ENCODE results near the gene OMG.

Gene OMG

DNA sequence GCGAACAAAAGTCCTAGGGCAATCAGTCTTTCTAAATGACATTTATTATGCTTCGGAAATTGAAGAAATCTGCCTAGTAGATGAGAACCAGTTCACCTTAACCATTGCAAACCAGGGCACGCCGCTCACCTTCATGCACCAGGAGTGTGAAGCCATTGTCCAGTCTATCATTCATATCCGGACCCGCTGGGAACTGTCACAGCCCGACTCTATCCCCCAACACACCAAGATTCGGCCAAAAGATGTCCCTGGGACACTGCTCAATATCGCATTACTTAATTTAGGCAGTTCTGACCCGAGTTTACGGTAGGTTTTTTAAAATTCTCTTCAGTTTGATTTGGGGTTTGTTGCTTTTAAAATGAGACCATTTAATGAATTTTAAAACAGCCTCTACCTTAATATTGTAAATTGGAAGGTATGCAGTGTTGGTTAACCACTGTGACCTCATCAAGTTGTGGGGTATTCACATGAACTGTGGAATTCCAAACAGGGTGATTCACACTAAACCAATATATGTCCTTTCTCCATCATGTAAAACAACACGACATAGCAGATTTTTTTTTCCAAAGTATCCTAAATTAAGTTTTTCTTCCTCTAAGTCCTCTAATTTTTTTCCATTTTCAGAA lies 30.6 kb upstream of the OMG start:
- Histone ChIP-seq H3K36me3 (ENCODE audit: control insufficient read depth, insufficient read depth, low read length) (no peaks in the 10 kb centered on the region), H3K56ac (ENCODE audit: low read length) (no peak overlapping the region), H4K8ac (ENCODE audit: low read depth, low read length) (no peak overlapping the region), H3K18ac (ENCODE audit: low read length) (no peak overlapping the region), H3K23ac (ENCODE audit: low read length) (no peak overlapping the region), H3K27ac (ENCODE audit: low read depth, low read length) (no peak overlapping the region), H2BK120ac (ENCODE audit: low read depth, low read length) (no peak overlapping the region), H3K4me1 (ENCODE audit: control insufficient read depth, low read depth, low read length) (no peaks in the 10 kb centered on the region), H2BK5ac (ENCODE audit: low read length) (no peak overlapping the region), H3K79me2 (ENCODE audit: control insufficient read depth, insufficient read depth, low read length) (no peaks in the 10 kb centered on the region), H3K4me2 (ENCODE audit: low read length) (no peak overlapping the region), H4K5ac (ENCODE audit: low read length) (no peak overlapping the region), H2BK15ac (replicated peaks; ENCODE audit: low read depth) (no peak overlapping the region), H2AK5ac (ENCODE audit: low read length) (no peak overlapping the region), H3K4me3 (ENCODE audit: low read length) (no peak overlapping the region), H3K4ac (ENCODE audit: low read depth, low read length) (no peak overlapping the region), H3K9ac (ENCODE audit: low read length) (no peak overlapping the region), H3K79me1 (ENCODE audit: low read length) (no peaks in the 10 kb centered on the region), H3K27me3 (ENCODE audit: insufficient read depth, low read length, poor library complexity) (no peaks in the 10 kb centered on the region)
- WGBS (ENCODE audit: extremely low coverage, insufficient coverage, low lambda C conversion rate) = no CpG with 5 or more reads among the region's 12 CpGs
- peak; percentile 40 for DNase-seq

DNA sequence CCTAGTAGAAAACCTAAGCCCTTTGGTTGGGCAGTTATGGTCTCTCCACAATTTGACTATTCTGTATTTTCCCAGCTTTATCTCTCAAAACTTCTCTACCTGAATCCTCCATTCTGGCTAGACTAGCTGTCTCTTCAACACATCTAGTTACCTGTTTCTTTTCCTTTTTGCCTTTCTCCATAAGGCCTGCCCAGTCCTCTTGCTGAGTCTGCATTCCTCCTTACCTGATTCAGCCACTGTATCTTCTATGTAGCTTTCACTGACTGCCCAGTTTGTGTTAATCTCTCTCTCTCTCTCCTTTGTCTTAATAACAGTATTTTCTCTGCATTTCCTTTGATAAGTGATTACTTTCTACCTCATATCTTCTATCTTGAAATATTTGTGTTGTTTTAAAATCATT lies 26.5 kb upstream of the OMG start:
- no peak overlapping the region for H2BK15ac ChIP-seq (replicated peaks; ENCODE audit: low read depth)
- no peak overlapping the region for H3K56ac ChIP-seq (ENCODE audit: low read length)
- H3K27me3 ChIP-seq (ENCODE audit: insufficient read depth, low read length, poor library complexity) = no peaks in the 10 kb centered on the region
- no peak overlapping the region for H3K27ac ChIP-seq (ENCODE audit: low read depth, low read length)
- no peak overlapping the region for H2BK120ac ChIP-seq (ENCODE audit: low read depth, low read length)
- no peaks in the 10 kb centered on the region for H3K36me3 ChIP-seq (ENCODE audit: control insufficient read depth, insufficient read depth, low read length)
- DNase-seq = no peak
- H2BK5ac ChIP-seq (ENCODE audit: low read length) = no peak overlapping the region
- H3K9ac ChIP-seq (ENCODE audit: low read length) = no peak overlapping the region
- H4K5ac ChIP-seq (ENCODE audit: low read length) = no peak overlapping the region
- no peak overlapping the region for H2AK5ac ChIP-seq (ENCODE audit: low read length)
- H3K4me2 ChIP-seq (ENCODE audit: low read length) = no peak overlapping the region
- H3K4me3 ChIP-seq (ENCODE audit: low read length) = no peak overlapping the region
- H4K8ac ChIP-seq (ENCODE audit: low read depth, low read length) = no peak overlapping the region
- H3K18ac ChIP-seq (ENCODE audit: low read length) = no peak overlapping the region
- no peaks in the 10 kb centered on the region for H3K4me1 ChIP-seq (ENCODE audit: control insufficient read depth, low read depth, low read length)
- H3K79me1 ChIP-seq (ENCODE audit: low read length) = no peaks in the 10 kb centered on the region
- no peak overlapping the region for H3K23ac ChIP-seq (ENCODE audit: low read length)
- no peaks in the 10 kb centered on the region for H3K79me2 ChIP-seq (ENCODE audit: control insufficient read depth, insufficient read depth, low read length)
- no peak overlapping the region for H3K4ac ChIP-seq (ENCODE audit: low read depth, low read length)

DNA sequence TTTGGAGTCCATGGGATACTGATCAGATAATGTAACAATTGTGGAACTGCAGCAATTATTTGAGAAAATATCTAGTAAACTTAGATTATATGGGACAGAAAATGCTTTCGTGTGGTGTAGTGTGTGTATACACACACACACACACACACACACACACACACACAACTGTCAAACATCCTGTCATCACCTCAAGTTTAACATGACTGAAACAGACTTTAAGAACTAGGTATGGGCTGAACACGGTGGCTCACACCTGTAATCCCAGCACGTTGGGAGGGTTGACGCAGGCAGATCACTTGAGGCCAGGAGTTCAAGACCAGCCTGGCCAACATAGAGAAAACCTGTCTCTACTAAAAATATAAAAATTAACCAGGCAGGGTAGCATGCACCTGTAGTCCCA lies 24.9 kb upstream of the OMG start:
- no peak overlapping the region for H3K27ac ChIP-seq (ENCODE audit: low read depth, low read length)
- WGBS (ENCODE audit: extremely low coverage, insufficient coverage, low lambda C conversion rate) = no CpG with 5 or more reads among the region's 4 CpGs

DNA sequence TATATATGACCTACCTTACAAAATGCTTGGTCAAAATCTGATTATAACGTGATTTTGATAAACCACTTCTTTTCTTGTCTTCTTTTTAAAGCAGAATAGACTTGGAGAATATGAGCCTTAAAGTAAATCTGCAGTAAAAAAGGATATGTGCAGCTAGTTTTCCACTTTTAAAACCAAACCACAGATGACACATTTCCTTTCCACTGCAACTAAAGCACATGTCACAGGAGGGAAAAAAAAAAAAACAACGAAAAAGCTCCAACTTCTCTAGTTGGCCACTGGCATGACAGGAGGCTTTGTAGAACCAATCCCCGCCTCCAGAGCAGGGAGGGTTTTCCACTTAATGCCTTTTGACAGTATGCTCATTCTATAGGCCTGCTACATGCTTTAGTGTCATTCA lies 24.4 kb upstream of the OMG start, which contains the start of gene EVI2A:
EVI2A (minus strand) TSS at position 142 of the 400 bp plus-strand sequence. CDS start 2,609 bp downstream, outside the sequence.
- no peak within 1 kb of the TSS for H4K8ac ChIP-seq (ENCODE audit: low read depth, low read length)
- no peaks in the 10 kb centered on the region for H3K4me1 ChIP-seq (ENCODE audit: control insufficient read depth, low read depth, low read length)
- no peak within 1 kb of the TSS for H3K56ac ChIP-seq (ENCODE audit: low read length)
- H3K4me2 ChIP-seq (ENCODE audit: low read length) = no peak within 1 kb of the TSS
- H3K27me3 ChIP-seq (ENCODE audit: insufficient read depth, low read length, poor library complexity) = no peaks in the 10 kb centered on the region
- no peak within 1 kb of the TSS for H3K18ac ChIP-seq (ENCODE audit: low read length)
- DNase-seq = peak; percentile 7
- H4K5ac ChIP-seq (ENCODE audit: low read length) = no peak within 1 kb of the TSS
- H3K79me1 ChIP-seq (ENCODE audit: low read length) = no peaks in the 10 kb centered on the region
- H3K79me2 ChIP-seq (ENCODE audit: control insufficient read depth, insufficient read depth, low read length) = no peaks in the 10 kb centered on the region
- no peak within 1 kb of the TSS for H2BK15ac ChIP-seq (replicated peaks; ENCODE audit: low read depth)
- no peaks in the 10 kb centered on the region for H3K36me3 ChIP-seq (ENCODE audit: control insufficient read depth, insufficient read depth, low read length)
- no peak within 1 kb of the TSS for H3K4me3 ChIP-seq (ENCODE audit: low read length)
- no CpG with 5 or more reads among the region's 3 CpGs for WGBS (ENCODE audit: extremely low coverage, insufficient coverage, low lambda C conversion rate)
- H2BK120ac ChIP-seq (ENCODE audit: low read depth, low read length) = no peak within 1 kb of the TSS
- H3K23ac ChIP-seq (ENCODE audit: low read length) = no peak within 1 kb of the TSS
- H2AK5ac ChIP-seq (ENCODE audit: low read length) = no peak within 1 kb of the TSS
- H3K9ac ChIP-seq (ENCODE audit: low read length) = no peak within 1 kb of the TSS
- no peak within 1 kb of the TSS for H3K4ac ChIP-seq (ENCODE audit: low read depth, low read length)
- no peak within 1 kb of the TSS for H2BK5ac ChIP-seq (ENCODE audit: low read length)
- H3K27ac ChIP-seq (ENCODE audit: low read depth, low read length) = no peak within 1 kb of the TSS

More for the DNA sequence above, 24.9 kb upstream of the OMG start:
- Histone ChIP-seq H3K4me1 (ENCODE audit: control insufficient read depth, low read depth, low read length) (no peaks in the 10 kb centered on the region), H3K4me2 (ENCODE audit: low read length) (no peak overlapping the region), H3K56ac (ENCODE audit: low read length) (no peak overlapping the region), H3K27me3 (ENCODE audit: insufficient read depth, low read length, poor library complexity) (no peaks in the 10 kb centered on the region), H4K8ac (ENCODE audit: low read depth, low read length) (no peak overlapping the region), H3K18ac (ENCODE audit: low read length) (no peak overlapping the region), H2BK15ac (replicated peaks; ENCODE audit: low read depth) (no peak overlapping the region), H3K79me1 (ENCODE audit: low read length) (no peaks in the 10 kb centered on the region), H3K79me2 (ENCODE audit: control insufficient read depth, insufficient read depth, low read length) (no peaks in the 10 kb centered on the region), H3K36me3 (ENCODE audit: control insufficient read depth, insufficient read depth, low read length) (no peaks in the 10 kb centered on the region), H2AK5ac (ENCODE audit: low read length) (no peak overlapping the region), H3K9ac (ENCODE audit: low read length) (no peak overlapping the region), H3K4me3 (ENCODE audit: low read length) (no peak overlapping the region), H4K5ac (ENCODE audit: low read length) (no peak overlapping the region), H2BK120ac (ENCODE audit: low read depth, low read length) (no peak overlapping the region), H3K4ac (ENCODE audit: low read depth, low read length) (no peak overlapping the region), H3K23ac (ENCODE audit: low read length) (no peak overlapping the region), H2BK5ac (ENCODE audit: low read length) (no peak overlapping the region)
- no peak for DNase-seq

DNA sequence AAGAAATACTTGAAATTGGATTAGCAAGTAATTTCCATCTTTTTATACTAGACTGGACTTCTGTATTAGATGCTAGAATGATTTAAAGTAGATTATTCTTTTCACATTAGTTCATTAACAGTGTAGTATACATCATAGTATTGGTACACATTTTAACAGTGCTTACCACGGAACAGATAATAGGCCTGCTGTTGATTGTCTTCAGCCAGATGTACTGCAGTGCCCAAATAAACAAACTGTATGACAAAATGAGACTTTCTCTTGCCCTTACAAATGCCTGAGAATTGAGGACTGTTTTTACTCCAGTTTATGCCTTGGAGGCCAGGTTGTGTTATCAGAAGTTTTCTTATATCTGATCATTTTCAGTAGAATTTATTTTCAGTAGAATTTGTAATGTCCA lies 23.8 kb upstream of the OMG start:
- no peak overlapping the region for H3K18ac ChIP-seq (ENCODE audit: low read length)
- no peaks in the 10 kb centered on the region for H3K79me1 ChIP-seq (ENCODE audit: low read length)
- H3K56ac ChIP-seq (ENCODE audit: low read length) = no peak overlapping the region
- H3K4me3 ChIP-seq (ENCODE audit: low read length) = no peak overlapping the region
- H4K5ac ChIP-seq (ENCODE audit: low read length) = no peak overlapping the region
- no peak overlapping the region for H2AK5ac ChIP-seq (ENCODE audit: low read length)
- H3K4ac ChIP-seq (ENCODE audit: low read depth, low read length) = no peak overlapping the region
- H3K4me2 ChIP-seq (ENCODE audit: low read length) = no peak overlapping the region
- no peak for DNase-seq
- no peaks in the 10 kb centered on the region for H3K36me3 ChIP-seq (ENCODE audit: control insufficient read depth, insufficient read depth, low read length)
- H3K79me2 ChIP-seq (ENCODE audit: control insufficient read depth, insufficient read depth, low read length) = no peaks in the 10 kb centered on the region
- H2BK120ac ChIP-seq (ENCODE audit: low read depth, low read length) = no peak overlapping the region
- no peak overlapping the region for H3K9ac ChIP-seq (ENCODE audit: low read length)
- no peaks in the 10 kb centered on the region for H3K4me1 ChIP-seq (ENCODE audit: control insufficient read depth, low read depth, low read length)
- WGBS (ENCODE audit: extremely low coverage, insufficient coverage, low lambda C conversion rate) = no CpG with 5 or more reads among the region's 1 CpG
- H3K23ac ChIP-seq (ENCODE audit: low read length) = no peak overlapping the region
- no peak overlapping the region for H2BK15ac ChIP-seq (replicated peaks; ENCODE audit: low read depth)
- H4K8ac ChIP-seq (ENCODE audit: low read depth, low read length) = no peak overlapping the region
- H3K27me3 ChIP-seq (ENCODE audit: insufficient read depth, low read length, poor library complexity) = no peaks in the 10 kb centered on the region
- H2BK5ac ChIP-seq (ENCODE audit: low read length) = no peak overlapping the region
- H3K27ac ChIP-seq (ENCODE audit: low read depth, low read length) = no peak overlapping the region

DNA sequence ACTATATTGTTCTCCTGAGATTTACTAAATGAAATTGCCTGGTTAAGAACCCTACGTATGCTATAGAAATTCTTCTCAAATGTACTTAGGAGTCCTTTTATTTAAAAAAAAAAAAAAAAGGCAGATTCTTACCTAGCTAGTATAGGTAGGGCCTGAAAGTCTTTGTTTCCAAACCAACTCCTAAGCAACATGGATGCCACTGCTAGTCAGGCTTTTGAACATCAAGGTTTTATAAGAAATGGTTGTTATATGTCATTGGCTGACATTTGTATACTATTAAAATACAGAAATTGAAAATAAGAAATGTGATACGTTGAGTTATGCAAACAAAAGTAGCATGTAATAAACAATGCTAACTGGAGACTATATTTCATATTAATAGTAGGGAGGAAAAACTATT lies 23.2 kb upstream of the OMG start:
- H3K4me1 ChIP-seq (ENCODE audit: control insufficient read depth, low read depth, low read length) = no peaks in the 10 kb centered on the region
- no peaks in the 10 kb centered on the region for H3K36me3 ChIP-seq (ENCODE audit: control insufficient read depth, insufficient read depth, low read length)
- no peak overlapping the region for H2BK15ac ChIP-seq (replicated peaks; ENCODE audit: low read depth)
- H3K27me3 ChIP-seq (ENCODE audit: insufficient read depth, low read length, poor library complexity) = no peaks in the 10 kb centered on the region
- no peak overlapping the region for H3K9ac ChIP-seq (ENCODE audit: low read length)
- H4K5ac ChIP-seq (ENCODE audit: low read length) = no peak overlapping the region
- no peak overlapping the region for H3K4me2 ChIP-seq (ENCODE audit: low read length)
- no peak overlapping the region for H3K27ac ChIP-seq (ENCODE audit: low read depth, low read length)
- H3K4ac ChIP-seq (ENCODE audit: low read depth, low read length) = no peak overlapping the region
- no peak overlapping the region for H2BK5ac ChIP-seq (ENCODE audit: low read length)
- WGBS (ENCODE audit: extremely low coverage, insufficient coverage, low lambda C conversion rate) = 100% methylated on average over 1 of the region's 2 CpGs
- H3K23ac ChIP-seq (ENCODE audit: low read length) = no peak overlapping the region
- H3K79me1 ChIP-seq (ENCODE audit: low read length) = no peaks in the 10 kb centered on the region
- H3K79me2 ChIP-seq (ENCODE audit: control insufficient read depth, insufficient read depth, low read length) = no peaks in the 10 kb centered on the region
- no peak for DNase-seq
- no peak overlapping the region for H2AK5ac ChIP-seq (ENCODE audit: low read length)
- H3K56ac ChIP-seq (ENCODE audit: low read length) = no peak overlapping the region
- no peak overlapping the region for H4K8ac ChIP-seq (ENCODE audit: low read depth, low read length)
- H3K4me3 ChIP-seq (ENCODE audit: low read length) = no peak overlapping the region
- no peak overlapping the region for H3K18ac ChIP-seq (ENCODE audit: low read length)
- no peak overlapping the region for H2BK120ac ChIP-seq (ENCODE audit: low read depth, low read length)
